PC-9 (cell line): ENCODE measurements around the gene AIMP1. TPM values are rescaled to one million over a fixed set of nuclear protein-coding genes. Genes with fewer than 3 reads are reported as not detected.

Source experiments
- BruUV-seq: library from RNA; stranded (reverse); fragments of 400-500 nt; replicated peaks from 2 replicates; lab custom pipeline; 2021; lab: Mats Ljungman, UMichigan
- CTCF ChIA-PET: fragments of 300-600 bp; sonication (Branson Sonifier 250); formaldehyde crosslinking; loops from one replicate; lab custom pipeline; 2022; ENCODE audit warnings: antibody characterized with exemption; lab: Charles Lee
- POLR2A ChIA-PET: fragments of 300-600 bp; sonication (Branson Sonifier 250); formaldehyde crosslinking; loops from one replicate; lab custom pipeline; 2022; ENCODE audit warnings: antibody characterized with exemption; ENCODE audit not compliant: unreplicated experiment; lab: Charles Lee
- DNase-seq, 2 experiments: peaks; one replicate each; pipeline versions ENCODE4 v3.0.0 to v3.0.0-alpha.2; 2015 to 2022; ENCODE audit warnings: mixed read lengths in 1 of 2
- H2AFZ ChIP-seq: fragments of 200-600 bp; sonication (generic); 2 replicates; pipeline ENCODE4 v1.8.1; 2017; ENCODE audit warnings: antibody characterized with exemption
- H3F3A ChIP-seq: fragments of 200-600 bp; sonication (generic); 2 replicates; pipeline ENCODE4 v1.8.1; 2017; ENCODE audit warnings: antibody characterized with exemption, mild to moderate bottlenecking, low read depth; ENCODE audit not compliant: insufficient read depth
- H3K27ac ChIP-seq: fragments of 200-600 bp; sonication (generic); 2 replicates; pipeline ENCODE4 v1.6.1; 2016; ENCODE audit warnings: mixed run types
- H3K27me3 ChIP-seq: fragments of 200-600 bp; sonication (generic); 2 replicates; pipeline ENCODE4 v1.6.1; 2016; ENCODE audit warnings: low read depth, mixed run types; ENCODE audit not compliant: insufficient read depth
- H3K36me3 ChIP-seq: fragments of 200-600 bp; sonication (generic); 2 replicates; pipeline ENCODE4 v1.6.1; 2016; ENCODE audit warnings: low read depth, mixed run types
- H3K4me1 ChIP-seq: fragments of 200-600 bp; sonication (generic); replicated peaks from 2 replicates; pipeline ENCODE4 v1.6.1; 2016; ENCODE audit warnings: mixed run types; ENCODE audit not compliant: insufficient read depth
- H3K4me2 ChIP-seq: fragments of 200-600 bp; sonication (generic); 2 replicates; pipeline ENCODE4 v1.6.1; 2017; ENCODE audit warnings: mixed run types
- H3K4me3 ChIP-seq: fragments of 200-600 bp; sonication (generic); 2 replicates; pipeline ENCODE4 v1.6.1; 2016; ENCODE audit warnings: mixed run types
- H3K79me2 ChIP-seq: fragments of 200-600 bp; sonication (generic); 2 replicates; pipeline ENCODE4 v1.6.1; 2017; ENCODE audit warnings: low read depth, mixed run types
- H3K9me2 ChIP-seq: fragments of 200-600 bp; sonication (generic); 2 replicates; pipeline ENCODE4 v1.8.1; 2017; ENCODE audit warnings: mild to moderate bottlenecking; ENCODE audit not compliant: insufficient read depth
- H3K9me3 ChIP-seq: fragments of 200-600 bp; sonication (generic); 2 replicates; pipeline ENCODE4 v1.8.1; 2016; ENCODE audit warnings: low read depth; ENCODE audit not compliant: insufficient read depth
- H4K20me1 ChIP-seq: fragments of 200-600 bp; sonication (generic); 2 replicates; pipeline ENCODE4 v1.8.1; 2017; ENCODE audit not compliant: insufficient read depth
- EZH2 ChIP-seq: fragments of 200-600 bp; sonication (generic); IDR thresholded peaks from 2 replicates; pipeline ENCODE4 v1.8.0; 2017; ENCODE audit warnings: antibody characterized with exemption, low read depth
- intact Hi-C: fragments of 100-400 bp; cut with micrococcal nuclease; formaldehyde crosslinking; loops from one replicate; pipeline ENCODE4 v1.10.0; 2022; ENCODE audit not compliant: unreplicated experiment
- total RNA-seq: library from RNA; stranded (reverse); gene quantifications from 2 replicates; pipeline ENCODE4 v1.2.3, GENCODE V29; 2021
- TF ChIP-seq, protein P1 (sequence below): fragments of 200-600 bp; sonication (generic); conservative IDR thresholded peaks from 2 replicates; pipeline ENCODE4 v1.6.1; 2017; ENCODE audit warnings: mixed run types, antibody characterized with exemption, mild to moderate bottlenecking, moderate library complexity

The AIMP1 gene
- total RNA-seq, 1 experiment from 2014 or later: 47.0 TPM

DNA sequence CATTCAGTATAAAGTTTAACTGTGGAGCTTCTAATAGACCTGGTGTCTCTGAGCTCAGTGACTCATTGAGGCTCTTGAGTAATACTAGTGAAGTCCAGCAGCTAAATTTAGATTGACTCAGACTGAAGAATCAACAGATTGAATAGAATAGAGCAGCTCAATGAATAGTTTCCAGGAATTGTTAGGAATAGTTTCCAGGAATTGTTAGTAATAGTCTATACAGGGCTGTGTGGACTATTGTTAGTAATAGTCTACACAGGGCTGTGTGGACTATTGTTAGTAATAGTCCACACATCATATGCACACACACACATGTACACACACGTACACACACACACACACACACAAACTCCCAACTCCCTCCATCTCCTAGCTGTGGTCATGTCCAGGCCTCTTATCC is 49.3 kb downstream of the AIMP1 start:
- POLR2A ChIA-PET: interaction anchor here (0.6 kb wide), 1 partner anchor 164 kb away, joined by 3 read pairs; no protein-coding TSS in a partner anchor

DNA sequence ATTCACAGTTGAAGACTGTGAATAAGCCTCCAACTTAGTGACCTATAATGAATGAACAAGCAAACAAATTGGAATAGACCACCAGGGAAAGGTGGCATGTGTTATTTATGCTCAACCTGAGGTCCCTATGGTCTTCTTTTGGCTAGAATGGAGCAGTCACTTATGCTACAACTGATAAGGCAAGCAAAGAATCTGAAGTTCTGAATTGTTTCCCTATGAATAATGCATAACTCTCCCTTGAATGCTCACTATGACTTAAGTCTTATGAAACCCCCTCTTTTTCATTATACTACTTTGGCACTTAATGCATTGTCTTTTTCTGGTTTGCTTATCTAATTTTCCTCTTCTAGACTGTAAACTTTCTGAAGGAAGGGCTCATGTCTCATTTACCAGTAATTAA is 49.7 kb downstream of the AIMP1 start:
- Histone ChIP-seq H3F3A (no peaks in the 10 kb centered on the region), H3K4me3 (no peak overlapping the region), H3K9me2 (no peaks in the 10 kb centered on the region), H4K20me1 (no peaks in the 10 kb centered on the region), H3K27me3 (no peaks in the 10 kb centered on the region), H3K4me1 (no peaks in the 10 kb centered on the region), H3K79me2 (no peaks in the 10 kb centered on the region), H3K27ac (no peak overlapping the region), H2AFZ (no peak overlapping the region), H3K36me3 (no peaks in the 10 kb centered on the region), H3K4me2 (no peak overlapping the region), H3K9me3 (no peaks in the 10 kb centered on the region)
- DNase-seq: no peak
- ChIA-PET CTCF (no interaction called here), POLR2A (no interaction called here)
- TF ChIP-seq, protein P1, sequence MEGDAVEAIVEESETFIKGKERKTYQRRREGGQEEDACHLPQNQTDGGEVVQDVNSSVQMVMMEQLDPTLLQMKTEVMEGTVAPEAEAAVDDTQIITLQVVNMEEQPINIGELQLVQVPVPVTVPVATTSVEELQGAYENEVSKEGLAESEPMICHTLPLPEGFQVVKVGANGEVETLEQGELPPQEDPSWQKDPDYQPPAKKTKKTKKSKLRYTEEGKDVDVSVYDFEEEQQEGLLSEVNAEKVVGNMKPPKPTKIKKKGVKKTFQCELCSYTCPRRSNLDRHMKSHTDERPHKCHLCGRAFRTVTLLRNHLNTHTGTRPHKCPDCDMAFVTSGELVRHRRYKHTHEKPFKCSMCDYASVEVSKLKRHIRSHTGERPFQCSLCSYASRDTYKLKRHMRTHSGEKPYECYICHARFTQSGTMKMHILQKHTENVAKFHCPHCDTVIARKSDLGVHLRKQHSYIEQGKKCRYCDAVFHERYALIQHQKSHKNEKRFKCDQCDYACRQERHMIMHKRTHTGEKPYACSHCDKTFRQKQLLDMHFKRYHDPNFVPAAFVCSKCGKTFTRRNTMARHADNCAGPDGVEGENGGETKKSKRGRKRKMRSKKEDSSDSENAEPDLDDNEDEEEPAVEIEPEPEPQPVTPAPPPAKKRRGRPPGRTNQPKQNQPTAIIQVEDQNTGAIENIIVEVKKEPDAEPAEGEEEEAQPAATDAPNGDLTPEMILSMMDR: no peak
- no peak for TF ChIP-seq EZH2
- no TSS peak for BruUV-seq
- intact Hi-C loops: loop anchor here (5.0 to 10.0 kb wide), 3 partner anchors 441 to 1019 kb away; no protein-coding TSS in a partner anchor

More for the DNA sequence above, 49.3 kb downstream of the AIMP1 start:
- no peaks in the 10 kb centered on the region for H3K27me3 ChIP-seq
- CTCF ChIA-PET: no interaction called here
- no peak overlapping the region for H3K4me2 ChIP-seq
- no peaks in the 10 kb centered on the region for H3F3A ChIP-seq
- H3K79me2 ChIP-seq: no peaks in the 10 kb centered on the region
- no peaks in the 10 kb centered on the region for H3K9me3 ChIP-seq
- no peak for DNase-seq
- H4K20me1 ChIP-seq: no peaks in the 10 kb centered on the region
- no peaks in the 10 kb centered on the region for H3K36me3 ChIP-seq
- no peaks in the 10 kb centered on the region for H3K9me2 ChIP-seq
- H2AFZ ChIP-seq: no peak overlapping the region
- no peak overlapping the region for H3K4me3 ChIP-seq
- intact Hi-C loops: loop anchor here (5.0 to 10.0 kb wide), 3 partner anchors 442 to 1019 kb away; no protein-coding TSS in a partner anchor
- no TSS peak for BruUV-seq
- no peaks in the 10 kb centered on the region for H3K4me1 ChIP-seq
- TF ChIP-seq, protein P1: no peak
- TF ChIP-seq EZH2: no peak
- H3K27ac ChIP-seq: no peak overlapping the region

DNA sequence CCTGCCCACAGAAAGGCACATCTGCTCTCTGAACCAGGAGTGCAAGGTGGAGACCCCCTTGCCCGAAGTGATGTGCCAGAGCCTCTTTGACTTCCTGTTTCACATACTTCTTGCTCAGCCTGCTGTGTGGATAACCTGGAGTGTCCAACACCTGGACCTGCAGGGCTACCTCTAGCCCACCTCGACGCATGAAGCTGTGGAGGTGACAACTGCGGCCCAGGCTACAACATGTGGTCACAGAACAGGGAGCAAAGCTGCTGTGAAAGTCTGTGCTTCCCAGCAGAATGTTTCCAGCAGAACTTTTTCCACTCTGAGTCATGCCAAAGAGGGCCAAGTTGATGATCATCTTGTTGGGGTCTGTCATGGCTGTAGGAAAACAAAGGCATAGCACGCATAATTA is 50.7 kb downstream of the AIMP1 start:
- Histone ChIP-seq H2AFZ (no peak overlapping the region), H3K79me2 (no peaks in the 10 kb centered on the region), H3K9me2 (no peaks in the 10 kb centered on the region), H3K4me1 (no peaks in the 10 kb centered on the region), H3K27ac (no peak overlapping the region), H3K9me3 (no peaks in the 10 kb centered on the region), H3K27me3 (no peaks in the 10 kb centered on the region), H3K4me3 (no peak overlapping the region), H3K4me2 (no peak overlapping the region), H3F3A (no peaks in the 10 kb centered on the region), H3K36me3 (no peaks in the 10 kb centered on the region), H4K20me1 (no peaks in the 10 kb centered on the region)
- ChIA-PET POLR2A (no interaction called here), CTCF (no interaction called here)
- intact Hi-C loops: loop anchor here (5.0 to 10.0 kb wide), 3 partner anchors 440 to 1018 kb away; no protein-coding TSS in a partner anchor
- DNase-seq: no peak
- BruUV-seq: no TSS peak
- TF ChIP-seq, protein P1: no peak
- TF ChIP-seq EZH2: no peak
